ENCODE data around the gene CYLC1.

The CYLC1 gene, protein sequence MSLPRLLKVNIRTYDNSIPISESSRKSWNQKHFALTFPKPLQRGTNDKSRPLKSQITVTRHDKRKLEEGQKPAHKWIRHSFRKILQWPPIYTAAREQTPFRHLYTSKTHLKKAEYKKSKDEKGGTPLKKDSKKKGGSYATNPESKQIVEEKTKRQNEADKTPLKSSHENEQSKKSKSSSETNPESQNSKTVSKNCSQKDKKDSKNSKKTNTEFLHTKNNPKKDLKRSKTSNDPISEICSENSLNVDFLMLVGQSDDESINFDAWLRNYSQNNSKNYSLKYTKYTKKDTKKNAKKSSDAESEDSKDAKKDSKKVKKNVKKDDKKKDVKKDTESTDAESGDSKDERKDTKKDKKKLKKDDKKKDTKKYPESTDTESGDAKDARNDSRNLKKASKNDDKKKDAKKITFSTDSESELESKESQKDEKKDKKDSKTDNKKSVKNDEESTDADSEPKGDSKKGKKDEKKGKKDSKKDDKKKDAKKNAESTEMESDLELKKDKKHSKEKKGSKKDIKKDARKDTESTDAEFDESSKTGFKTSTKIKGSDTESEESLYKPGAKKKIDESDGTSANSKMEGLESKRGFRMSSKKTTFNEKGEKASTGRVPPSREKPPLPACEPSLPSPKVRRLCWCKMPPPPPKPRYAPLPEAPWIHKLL

DNA sequence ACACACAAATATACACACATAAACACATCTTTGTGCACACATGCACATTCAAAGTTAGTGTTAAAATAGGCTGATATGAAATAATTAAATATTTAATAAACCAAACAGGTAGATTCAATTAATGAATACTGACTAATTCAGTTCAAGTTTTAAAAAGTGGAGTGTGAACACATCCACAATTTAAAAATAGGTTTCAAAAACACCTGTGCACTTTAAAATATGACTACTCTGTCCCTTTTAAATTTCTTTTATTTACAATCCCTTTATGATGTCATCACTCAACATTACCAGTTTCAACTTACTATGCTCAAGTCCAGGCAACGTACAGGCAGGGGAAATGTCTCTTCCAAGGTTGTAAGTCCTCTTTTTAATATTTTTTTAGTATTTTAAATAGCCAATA, at the start of gene CYLC1:
Gene CYLC1 (plus strand): TSS at position 301 of the 400 bp plus-strand sequence. CDS start 37 bp downstream, at position 338.
- DNase-seq: no peak
- in situ Hi-C loops (cut with HindIII; ENCODE audit: low pct_ligation_motif_present, low pct_unique_long_range_greater_than_20kb, low sequenced_read_pairs): no loop called here

DNA sequence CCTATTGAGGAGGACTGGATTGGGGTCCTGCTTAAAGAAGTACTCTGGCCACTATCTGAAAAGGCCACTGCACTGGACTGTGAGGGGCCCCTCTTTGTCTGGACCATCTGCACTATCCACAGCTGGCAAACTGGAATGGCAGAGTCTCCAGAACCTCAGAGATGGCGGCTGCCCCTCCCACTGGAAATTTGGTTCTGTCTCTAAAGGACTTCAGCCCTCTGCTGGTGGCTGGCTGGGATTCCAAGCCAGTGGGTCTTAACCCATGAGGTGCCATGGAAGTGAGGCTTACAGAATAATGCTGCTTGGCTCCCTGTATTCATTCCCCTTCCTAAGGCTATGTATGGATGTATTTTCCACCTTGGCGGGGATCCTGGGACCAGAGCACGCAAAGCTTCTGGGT, 41.6 kb upstream of the CYLC1 start:
- in situ Hi-C loops (cut with HindIII; ENCODE audit: low pct_ligation_motif_present, low pct_unique_long_range_greater_than_20kb, low sequenced_read_pairs): no loop called here
- DNase-seq: no peak

DNA sequence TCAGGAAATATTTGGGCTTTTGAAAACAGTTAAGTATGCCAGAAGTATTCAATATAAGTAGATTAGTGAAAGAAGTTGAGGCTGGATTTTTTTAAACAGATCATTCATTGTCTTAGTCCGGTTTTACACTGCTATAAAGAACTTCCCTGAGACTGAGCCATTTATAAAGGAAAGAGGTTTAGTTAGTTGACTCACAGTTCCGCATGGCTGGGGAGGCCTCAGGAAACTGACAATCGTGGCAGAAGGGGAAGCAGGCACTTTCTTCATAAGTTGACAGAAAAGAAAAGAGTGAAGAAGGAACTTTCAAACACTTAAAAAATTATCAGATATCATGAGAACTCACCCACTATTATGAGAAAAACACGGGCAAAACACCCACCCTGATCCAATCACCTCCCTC, 31.1 kb upstream of the CYLC1 start:
- peak; percentile 6 for DNase-seq

DNA sequence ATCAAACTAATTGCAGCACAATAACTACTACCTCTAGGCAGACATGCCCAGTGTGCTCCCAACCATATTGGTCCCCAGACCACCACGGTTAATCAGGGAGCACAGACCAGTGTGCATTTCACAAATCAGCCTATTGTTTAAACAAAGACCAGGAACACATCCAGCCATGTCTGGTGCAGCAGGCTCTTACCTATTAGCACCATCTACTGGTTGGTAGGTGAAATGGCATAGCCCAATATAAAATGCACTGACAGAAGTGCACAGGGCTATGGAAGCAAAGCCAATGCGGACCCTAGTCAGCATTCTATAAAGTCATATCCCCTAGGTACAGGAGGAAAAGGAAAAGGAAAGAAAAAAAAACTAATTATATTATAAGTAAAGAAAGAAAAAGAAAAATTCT, 15.5 kb upstream of the CYLC1 start:
- in situ Hi-C loops (cut with HindIII; ENCODE audit: low pct_ligation_motif_present, low pct_unique_long_range_greater_than_20kb, low sequenced_read_pairs): no loop called here
- peak; percentile 35 for DNase-seq

More for the DNA sequence above, 31.1 kb upstream of the CYLC1 start:
- in situ Hi-C loops (cut with HindIII; ENCODE audit: low pct_ligation_motif_present, low pct_unique_long_range_greater_than_20kb, low sequenced_read_pairs): no loop called here

DNA sequence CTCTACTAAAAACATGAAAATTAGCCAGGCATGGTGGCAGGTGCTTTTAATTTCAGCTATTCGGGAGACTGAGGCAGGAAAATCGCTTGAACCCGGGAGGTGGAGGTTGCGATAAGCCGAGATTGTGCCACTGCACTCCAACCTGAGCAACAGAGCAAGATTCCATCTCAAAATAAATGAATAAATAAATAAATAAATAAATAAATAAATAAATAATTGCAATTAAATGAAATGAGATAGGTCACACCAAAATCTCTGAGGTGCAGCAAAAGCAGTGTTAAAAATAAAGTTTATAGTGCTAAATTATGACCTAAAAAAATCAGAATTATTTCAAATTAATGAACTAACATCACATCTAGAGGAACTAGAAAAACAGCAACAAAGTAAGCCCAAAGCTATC, 13.6 kb upstream of the CYLC1 start:
- in situ Hi-C loops (cut with HindIII; ENCODE audit: low pct_ligation_motif_present, low pct_unique_long_range_greater_than_20kb, low sequenced_read_pairs): no loop called here
- DNase-seq: no peak

DNA sequence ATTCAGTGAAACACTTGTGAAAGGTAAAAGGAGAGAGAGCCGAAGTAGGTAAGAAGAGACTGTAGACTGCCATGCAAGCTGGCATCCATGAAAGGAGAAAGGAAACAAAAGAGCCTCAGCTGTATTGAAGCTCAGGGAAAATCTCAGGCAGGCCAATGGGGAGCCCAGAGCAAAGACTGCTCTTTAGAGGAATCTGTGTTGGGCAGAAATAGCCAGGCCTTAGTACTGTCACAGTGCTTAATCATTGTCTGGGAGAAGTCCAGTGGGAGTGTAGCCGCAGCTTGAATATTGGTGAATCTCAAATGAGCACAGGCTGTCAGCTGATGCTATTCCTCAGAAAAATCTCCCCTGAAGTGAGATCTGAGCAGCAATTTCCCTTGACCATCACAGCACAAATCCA, 27.6 kb downstream of the CYLC1 start:
- in situ Hi-C loops (cut with HindIII; ENCODE audit: low pct_ligation_motif_present, low pct_unique_long_range_greater_than_20kb, low sequenced_read_pairs): no loop called here
- DNase-seq: no peak

DNA sequence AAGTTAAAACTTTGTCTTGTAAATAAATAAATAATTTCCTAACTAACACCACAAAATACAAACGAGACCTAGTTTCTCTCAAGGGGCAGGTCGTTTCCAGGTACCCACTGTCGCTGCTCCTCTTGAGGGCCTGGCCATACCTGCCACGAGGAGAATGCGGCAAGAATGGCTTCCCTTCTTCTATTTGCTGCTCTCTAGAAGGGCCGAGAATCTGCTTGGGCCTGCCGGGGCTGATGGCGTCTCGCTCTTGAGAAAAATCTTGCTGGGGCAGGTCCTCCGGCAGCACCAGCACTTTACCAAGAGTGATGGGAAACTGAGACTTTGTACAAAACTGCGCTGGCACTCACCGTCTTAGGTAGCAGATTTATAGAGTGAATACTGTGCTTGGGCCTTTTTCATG, 31.5 kb downstream of the CYLC1 start:
- in situ Hi-C loops (cut with HindIII; ENCODE audit: low pct_ligation_motif_present, low pct_unique_long_range_greater_than_20kb, low sequenced_read_pairs): no loop called here
- no peak for DNase-seq

DNA sequence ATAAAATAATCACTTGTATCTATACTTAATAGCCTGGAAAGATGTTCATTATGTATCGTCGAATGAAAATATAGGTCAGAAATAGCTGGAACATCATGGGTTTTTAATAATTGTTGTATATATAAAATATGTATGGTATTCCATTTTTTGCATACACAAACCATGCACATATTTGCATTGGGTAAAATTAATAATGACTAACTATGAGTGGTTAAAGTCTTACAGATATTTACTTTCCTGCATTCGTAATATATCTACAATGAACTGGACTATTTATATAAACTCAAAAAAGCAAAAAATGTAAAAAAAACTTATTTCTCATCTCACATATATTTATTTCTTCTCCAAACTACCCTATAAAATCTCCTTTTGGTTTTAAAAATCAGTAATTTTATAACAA, 46.0 kb downstream of the CYLC1 start:
- DNase-seq: no peak
- in situ Hi-C loops (cut with HindIII; ENCODE audit: low pct_ligation_motif_present, low pct_unique_long_range_greater_than_20kb, low sequenced_read_pairs): no loop called here

DNA sequence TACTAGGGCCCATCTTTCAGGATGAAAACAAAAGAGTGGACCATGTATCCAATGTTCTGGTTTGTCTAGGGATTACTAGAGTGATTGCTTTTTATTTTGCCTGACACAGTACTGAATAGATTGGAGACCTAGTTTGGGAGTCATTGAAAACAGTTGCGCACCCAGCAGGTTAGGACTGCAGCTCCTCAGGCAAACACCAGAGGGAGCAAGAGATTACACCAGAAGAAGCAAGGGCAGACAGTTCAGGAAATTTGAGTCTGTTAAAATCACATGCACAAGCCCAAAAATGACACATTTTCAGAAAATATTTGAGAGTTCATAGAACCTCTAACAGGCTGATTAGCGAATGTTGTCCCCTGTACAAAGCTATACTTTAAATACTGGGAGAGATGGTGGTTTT, 55.6 kb downstream of the CYLC1 start:
- in situ Hi-C loops (cut with HindIII; ENCODE audit: low pct_ligation_motif_present, low pct_unique_long_range_greater_than_20kb, low sequenced_read_pairs): no loop called here
- peak; percentile 11 for DNase-seq

DNA sequence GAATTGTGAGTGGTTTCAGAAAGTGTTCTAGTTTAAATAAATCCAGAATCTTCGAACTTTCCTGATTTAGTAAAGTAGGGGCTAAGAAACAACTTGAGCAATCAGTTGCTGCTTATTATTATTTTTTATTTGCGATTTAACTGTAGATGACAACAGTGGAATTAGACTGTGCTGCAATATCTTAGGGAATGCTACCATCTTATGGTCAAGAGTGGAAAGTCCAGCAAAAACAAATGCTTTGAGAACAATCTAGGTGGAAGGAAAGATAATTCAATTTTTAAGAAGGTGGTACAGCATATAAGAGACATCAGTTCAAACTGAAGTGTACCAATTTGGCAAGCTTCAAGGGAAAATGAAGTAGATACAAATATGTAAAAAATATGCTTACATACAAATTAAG, 73.3 kb downstream of the CYLC1 start:
- peak; percentile 0 for DNase-seq
- in situ Hi-C loops (cut with HindIII; ENCODE audit: low pct_ligation_motif_present, low pct_unique_long_range_greater_than_20kb, low sequenced_read_pairs): no loop called here

Measured in ACHN (cell line).